ENCODE results near the gene CLDN20. TPM values are rescaled to one million over a fixed set of nuclear protein-coding genes. Genes with fewer than 3 reads are reported as not detected.

CLDN20 gene
- total and polyA plus RNA-seq, 2 of the 8 experiments (the other 6 are each of a cell fraction or from before 2014, with no cell fraction given) = not detected

DNA sequence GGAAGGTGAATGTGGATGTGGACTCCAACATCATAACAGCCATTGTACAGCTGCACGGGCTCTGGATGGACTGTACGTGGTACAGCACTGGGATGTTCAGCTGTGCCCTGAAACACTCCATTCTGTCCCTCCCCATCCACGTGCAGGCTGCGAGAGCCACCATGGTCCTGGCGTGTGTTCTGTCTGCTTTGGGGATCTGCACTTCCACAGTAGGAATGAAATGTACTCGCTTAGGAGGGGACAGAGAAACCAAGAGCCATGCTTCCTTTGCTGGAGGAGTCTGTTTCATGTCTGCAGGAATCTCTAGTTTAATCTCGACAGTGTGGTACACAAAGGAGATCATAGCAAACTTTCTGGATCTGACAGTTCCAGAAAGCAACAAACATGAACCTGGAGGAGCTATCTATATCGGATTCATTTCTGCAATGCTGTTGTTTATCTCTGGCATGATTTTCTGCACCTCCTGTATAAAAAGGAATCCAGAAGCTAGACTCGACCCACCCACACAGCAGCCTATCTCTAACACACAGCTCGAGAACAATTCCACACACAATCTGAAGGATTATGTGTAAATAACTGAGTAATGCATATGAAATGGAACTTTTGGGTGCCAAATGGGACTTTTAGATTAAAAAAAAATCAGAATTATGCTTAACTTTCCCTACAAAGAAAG, 12.1 kb downstream of the CLDN20 start (continued):
- no peak for TF ChIP-seq EP300 (IDR thresholded peaks at IDR 0.05; ENCODE audit: borderline replicate concordance in 1 of 2, low read depth in 2 of 2, low read length in 2 of 2)
- no peak for TF ChIP-seq SAP30 (IDR thresholded peaks at IDR 0.05; ENCODE audit: insufficient read depth, insufficient replicate concordance, low read length)
- no peak for TF ChIP-seq NRF1 (IDR thresholded peaks at IDR 0.05; ENCODE audit: low read depth, low read length)
- no peak for TF ChIP-seq PHF8 (conservative IDR thresholded peaks at IDR 0.05; ENCODE audit: low read depth, low read length)
- no peak for TF ChIP-seq JUND (IDR thresholded peaks at IDR 0.05; ENCODE audit: low read length)
- no peak for TF ChIP-seq RNF2 (IDR thresholded peaks at IDR 0.05; ENCODE audit: borderline replicate concordance, low read depth, low read length, missing control alignments, poor library complexity, severe bottlenecking)
- no peak for TF ChIP-seq SRF (IDR thresholded peaks at IDR 0.05; ENCODE audit: low read depth, low read length)
- TF ChIP-seq SIN3A (conservative IDR thresholded peaks at IDR 0.05 in 1 of 2, IDR thresholded peaks at IDR 0.05 in 1 of 2; ENCODE audit: low read depth in 1 of 2, low read length in 2 of 2) = no peak
- TF ChIP-seq SP2 (IDR thresholded peaks at IDR 0.05; ENCODE audit: low read length) = no peak

Data from H1 (cell line).